Osteoblast (primary cell): ENCODE data around the gene ATAD3C. TPM values are rescaled to one million over a fixed set of nuclear protein-coding genes. Genes with fewer than 3 reads are reported as not detected.
"Not testable (repeated sequence)": the region's sequence is repeated elsewhere in the genome, so short reads cannot be mapped to it uniquely, and the experiment has no call there.

Experiments
- DNase-seq: peaks from one replicate; pipeline ENCODE4 v3.0.0; 2011; ENCODE audit warnings: low spot score, mixed read lengths; ENCODE audit not compliant: insufficient read length; ENCODE audit errors: missing footprints
- H2AFZ ChIP-seq: 2 replicates; pipeline ENCODE4 v1.6.0; 2011; ENCODE audit warnings: mild to moderate bottlenecking, low read length
- H3K27ac ChIP-seq: 2 replicates; pipeline ENCODE4 v1.5.1; 2011; ENCODE audit warnings: mild to moderate bottlenecking, low read depth, low read length, moderate library complexity
- H3K27me3 ChIP-seq: 2 replicates; pipeline ENCODE4 v1.6.0; 2012; ENCODE audit warnings: mild to moderate bottlenecking, control low read depth, inconsistent platforms, low read length, moderate library complexity; ENCODE audit not compliant: insufficient read depth
- H3K36me3 ChIP-seq: 2 replicates; pipeline ENCODE4 v1.5.1; 2011; ENCODE audit warnings: mild to moderate bottlenecking, low read length, control low read depth, moderate library complexity; ENCODE audit not compliant: insufficient read depth
- H3K4me1 ChIP-seq: 2 replicates; pipeline ENCODE4 v1.5.1; 2011; ENCODE audit warnings: mild to moderate bottlenecking, low read length, control low read depth, moderate library complexity; ENCODE audit not compliant: insufficient read depth
- H3K4me2 ChIP-seq: 2 replicates; pipeline ENCODE4 v1.6.0; 2011; ENCODE audit warnings: mild to moderate bottlenecking, low read length; ENCODE audit not compliant: insufficient read depth
- H3K4me3 ChIP-seq: fragments of 200-600 bp; sonication (generic); 3 replicates; pipeline ENCODE4 v1.5.1; 2012; ENCODE audit warnings: mild to moderate bottlenecking, low read length, inconsistent platforms; ENCODE audit not compliant: insufficient read depth
- H3K79me2 ChIP-seq: 2 replicates; pipeline ENCODE4 v1.6.0; 2012; ENCODE audit warnings: mild to moderate bottlenecking, low read length, control low read depth, inconsistent platforms; ENCODE audit not compliant: insufficient read depth
- H3K9me3 ChIP-seq: 2 replicates; pipeline ENCODE4 v1.5.1; 2011; ENCODE audit warnings: low read depth, low read length, control low read depth
- H4K20me1 ChIP-seq: 2 replicates; pipeline ENCODE4 v1.6.0; 2012; ENCODE audit warnings: mild to moderate bottlenecking, low read length, control low read depth; ENCODE audit not compliant: insufficient read depth
- total RNA-seq: library from RNA; depleted of rRNA; stranded (reverse); fragments of >200 nt; gene quantifications from 2 replicates; pipeline ENCODE4 v1.2.3, GENCODE V29; 2012
- TF ChIP-seq, protein P1 (sequence below): IDR thresholded peaks from 2 replicates; pipeline ENCODE4 v1.5.1; 2011; ENCODE audit warnings: mild to moderate bottlenecking, low read depth, low read length, moderate library complexity; ENCODE audit errors: extremely low read depth

ATAD3C gene
- total RNA-seq, 1 donor: under 0.01 TPM

DNA sequence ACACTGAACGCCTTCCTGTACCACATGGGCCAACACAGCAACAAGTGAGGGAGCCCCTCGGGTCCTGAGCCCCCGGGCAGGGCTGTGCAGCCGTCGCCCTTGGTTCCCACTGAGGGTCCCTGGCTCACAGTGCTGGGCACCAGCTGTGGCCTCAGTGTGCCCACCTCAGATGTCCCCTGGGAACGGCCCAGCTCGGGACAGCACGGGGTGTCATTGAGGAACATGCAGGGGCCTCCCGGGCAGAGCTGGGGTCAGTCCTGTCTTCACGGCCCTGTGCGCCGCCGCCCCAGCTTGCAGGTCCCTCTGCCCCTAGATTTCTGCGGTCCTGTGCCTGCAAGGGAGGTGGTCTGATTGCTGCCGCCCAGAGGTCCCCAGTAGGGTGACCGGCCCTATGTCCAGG is 39.7 kb downstream of the ATAD3C start:
- Histone ChIP-seq H3K27ac (no peak overlapping the region), H3K4me1 (no peaks in the 10 kb centered on the region), H3K9me3 (peaks cover 2% of the 10 kb centered on the region), H3K27me3 (no peaks in the 10 kb centered on the region), H3K4me2 (no peak overlapping the region), H3K4me3 (no peak overlapping the region), H2AFZ (no peak overlapping the region), H3K36me3 (peaks cover 54% of the 10 kb centered on the region), H4K20me1 (no peaks in the 10 kb centered on the region), H3K79me2 (peaks cover 3% of the 10 kb centered on the region)
- TF ChIP-seq, protein P1, sequence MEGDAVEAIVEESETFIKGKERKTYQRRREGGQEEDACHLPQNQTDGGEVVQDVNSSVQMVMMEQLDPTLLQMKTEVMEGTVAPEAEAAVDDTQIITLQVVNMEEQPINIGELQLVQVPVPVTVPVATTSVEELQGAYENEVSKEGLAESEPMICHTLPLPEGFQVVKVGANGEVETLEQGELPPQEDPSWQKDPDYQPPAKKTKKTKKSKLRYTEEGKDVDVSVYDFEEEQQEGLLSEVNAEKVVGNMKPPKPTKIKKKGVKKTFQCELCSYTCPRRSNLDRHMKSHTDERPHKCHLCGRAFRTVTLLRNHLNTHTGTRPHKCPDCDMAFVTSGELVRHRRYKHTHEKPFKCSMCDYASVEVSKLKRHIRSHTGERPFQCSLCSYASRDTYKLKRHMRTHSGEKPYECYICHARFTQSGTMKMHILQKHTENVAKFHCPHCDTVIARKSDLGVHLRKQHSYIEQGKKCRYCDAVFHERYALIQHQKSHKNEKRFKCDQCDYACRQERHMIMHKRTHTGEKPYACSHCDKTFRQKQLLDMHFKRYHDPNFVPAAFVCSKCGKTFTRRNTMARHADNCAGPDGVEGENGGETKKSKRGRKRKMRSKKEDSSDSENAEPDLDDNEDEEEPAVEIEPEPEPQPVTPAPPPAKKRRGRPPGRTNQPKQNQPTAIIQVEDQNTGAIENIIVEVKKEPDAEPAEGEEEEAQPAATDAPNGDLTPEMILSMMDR: no peak
- peak; percentile 36 for DNase-seq

DNA sequence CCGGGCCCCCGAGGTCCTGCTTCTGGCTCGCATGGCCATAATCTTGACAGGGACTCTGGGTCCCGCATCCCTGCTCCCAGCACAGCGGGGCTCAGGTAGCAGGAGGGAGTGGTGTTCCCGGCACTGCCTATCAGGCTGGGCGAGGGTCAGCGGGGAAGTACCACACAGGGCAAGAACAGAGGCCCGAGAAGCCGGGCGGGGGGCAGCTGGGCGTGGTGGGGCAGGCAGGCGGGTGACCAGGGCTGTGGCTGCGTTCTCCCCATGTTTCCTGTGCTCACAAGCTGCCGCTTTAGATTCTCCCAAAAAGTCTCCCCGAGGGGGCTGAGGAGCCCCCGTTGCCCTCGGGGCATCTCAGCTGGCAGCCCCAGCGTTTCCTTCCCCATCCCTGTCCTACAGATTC is 40.4 kb downstream of the ATAD3C start:
- Histone ChIP-seq H3K4me1 (no peaks in the 10 kb centered on the region), H3K4me2 (no peak overlapping the region), H3K79me2 (peaks cover 3% of the 10 kb centered on the region), H3K4me3 (no peak overlapping the region), H3K36me3 (peaks cover 52% of the 10 kb centered on the region), H3K27me3 (no peaks in the 10 kb centered on the region), H2AFZ (no peak overlapping the region), H4K20me1 (no peaks in the 10 kb centered on the region), H3K27ac (no peak overlapping the region), H3K9me3 (peaks cover 2% of the 10 kb centered on the region)
- DNase-seq: peak; percentile 44
- TF ChIP-seq, protein P1: no peak

DNA sequence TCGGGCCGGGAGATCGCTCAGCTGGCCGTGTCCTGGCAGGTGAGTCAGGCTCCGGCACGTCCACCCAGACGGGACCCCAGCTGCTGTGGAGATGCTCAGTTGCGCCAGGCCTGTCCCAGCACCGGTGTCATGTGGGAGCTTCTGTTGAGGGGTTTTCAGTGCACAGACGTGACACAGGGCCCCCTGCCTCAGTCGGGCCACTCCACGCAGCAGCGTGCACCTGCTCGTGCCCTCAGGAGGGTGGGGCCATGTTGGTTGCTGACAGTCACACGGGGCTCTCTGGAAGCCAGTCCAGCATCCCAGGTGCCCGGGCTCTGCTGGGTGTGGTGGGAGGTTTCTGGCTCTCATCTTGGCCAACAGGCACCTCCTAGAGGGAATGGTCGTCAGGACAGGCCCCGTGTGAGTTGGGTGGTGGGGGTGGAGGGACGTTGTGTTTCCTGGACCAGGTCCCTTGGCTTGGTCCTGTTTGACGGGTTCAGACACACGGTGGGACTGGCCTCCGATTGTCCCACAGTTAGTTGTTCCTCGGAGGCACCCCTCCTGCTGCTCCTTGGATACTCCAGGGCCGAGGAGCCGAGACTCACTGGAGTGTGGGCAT is 41.2 kb downstream of the ATAD3C start:
- no peak overlapping the region for H3K4me3 ChIP-seq
- TF ChIP-seq, protein P1: no peak
- no peak overlapping the region for H3K27ac ChIP-seq
- no peak overlapping the region for H3K4me2 ChIP-seq
- H3K9me3 ChIP-seq: peaks cover 2% of the 10 kb centered on the region
- no peak overlapping the region for H2AFZ ChIP-seq
- DNase-seq: peak; percentile 84
- peaks cover 3% of the 10 kb centered on the region for H3K79me2 ChIP-seq
- peaks cover 52% of the 10 kb centered on the region for H3K36me3 ChIP-seq
- no peaks in the 10 kb centered on the region for H4K20me1 ChIP-seq
- H3K4me1 ChIP-seq: no peaks in the 10 kb centered on the region
- H3K27me3 ChIP-seq: no peaks in the 10 kb centered on the region

DNA sequence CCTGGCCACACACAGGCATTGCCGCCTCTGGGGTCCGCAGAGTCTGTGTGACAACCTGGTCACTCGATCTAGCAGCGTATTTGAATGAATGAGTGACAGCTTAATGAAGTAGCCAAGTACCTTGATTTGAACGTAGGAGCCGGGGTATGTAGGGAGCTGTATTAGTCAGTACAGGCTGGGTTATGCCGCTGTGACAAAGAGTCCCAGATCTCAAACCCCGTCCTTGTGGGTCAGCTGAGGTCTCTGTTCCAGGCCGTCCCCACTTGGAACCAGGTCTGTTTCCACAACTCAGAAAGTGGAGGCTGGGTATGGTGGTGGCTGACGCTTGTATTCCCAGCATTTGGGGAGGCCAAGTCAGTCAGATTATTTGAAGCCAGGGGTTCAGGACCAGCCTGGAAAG is 42.1 kb downstream of the ATAD3C start:
- Histone ChIP-seq H3K4me3 (no peak overlapping the region), H3K27ac (no peak overlapping the region), H3K9me3 (peaks cover 2% of the 10 kb centered on the region), H2AFZ (no peak overlapping the region), H3K36me3 (peaks cover 48% of the 10 kb centered on the region), H3K4me2 (no peak overlapping the region), H3K79me2 (peaks cover 3% of the 10 kb centered on the region), H4K20me1 (no peaks in the 10 kb centered on the region), H3K27me3 (no peaks in the 10 kb centered on the region), H3K4me1 (no peaks in the 10 kb centered on the region)
- TF ChIP-seq, protein P1: no peak
- DNase-seq: no peak

DNA sequence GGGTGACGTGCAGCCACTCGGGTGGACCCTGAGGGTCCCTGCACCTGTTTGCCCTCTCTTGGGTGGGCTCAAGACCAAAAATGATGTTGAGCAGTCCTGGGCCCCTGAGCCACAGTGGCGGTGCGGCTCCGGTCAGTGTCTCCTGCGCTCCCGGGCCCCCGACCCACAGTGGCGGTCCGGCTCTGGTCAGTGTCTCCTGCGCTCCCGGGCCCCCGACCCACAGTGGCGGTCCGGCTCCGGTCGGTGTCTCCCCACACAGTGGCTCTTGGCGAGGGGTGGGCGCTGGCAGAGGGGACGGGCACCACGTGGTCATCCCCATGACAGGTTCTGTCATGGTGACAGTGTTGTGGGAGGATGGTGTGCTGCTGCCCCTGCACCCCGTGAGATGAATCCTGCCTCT is 44.8 kb downstream of the ATAD3C start:
- not testable (repeated sequence) for H3K27me3 ChIP-seq, H2AFZ ChIP-seq, H3K4me1 ChIP-seq, H3K27ac ChIP-seq, H3K9me3 ChIP-seq, H4K20me1 ChIP-seq, H3K4me3 ChIP-seq, H3K4me2 ChIP-seq, H3K79me2 ChIP-seq
- peak; percentile 26 for DNase-seq
- peaks cover 39% of the 10 kb centered on the region for H3K36me3 ChIP-seq

DNA sequence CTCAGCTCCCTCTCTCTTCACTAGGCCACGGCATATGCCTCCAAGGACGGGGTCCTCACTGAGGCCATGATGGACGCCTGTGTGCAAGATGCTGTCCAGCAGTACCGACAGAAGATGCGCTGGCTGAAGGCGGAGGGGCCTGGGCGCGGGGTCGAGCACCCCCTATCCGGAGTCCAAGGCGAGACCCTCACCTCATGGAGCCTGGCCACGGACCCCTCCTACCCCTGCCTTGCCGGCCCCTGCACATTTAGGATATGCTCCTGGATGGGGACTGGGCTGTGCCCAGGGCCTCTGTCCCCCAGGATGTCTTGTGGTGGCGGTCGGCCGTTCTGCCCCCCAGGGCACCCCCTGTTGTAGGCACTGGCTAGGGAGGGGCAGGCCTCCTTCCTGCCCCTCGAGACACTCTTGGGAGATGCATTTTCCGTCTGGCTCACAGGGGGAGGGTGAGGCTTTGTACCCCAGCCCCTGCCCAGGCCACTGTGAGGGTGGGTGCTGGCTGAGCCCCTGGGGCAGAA is 46.0 kb downstream of the ATAD3C start:
- peaks cover 29% of the 10 kb centered on the region for H3K36me3 ChIP-seq
- not testable (repeated sequence) for H3K4me3 ChIP-seq, H3K4me2 ChIP-seq, H3K79me2 ChIP-seq, H3K4me1 ChIP-seq, H3K9me3 ChIP-seq, H4K20me1 ChIP-seq, H3K27ac ChIP-seq, H2AFZ ChIP-seq, H3K27me3 ChIP-seq
- peak; percentile 69 for DNase-seq
